ENCODE results near the gene CAVIN2.

Gene CAVIN2

DNA sequence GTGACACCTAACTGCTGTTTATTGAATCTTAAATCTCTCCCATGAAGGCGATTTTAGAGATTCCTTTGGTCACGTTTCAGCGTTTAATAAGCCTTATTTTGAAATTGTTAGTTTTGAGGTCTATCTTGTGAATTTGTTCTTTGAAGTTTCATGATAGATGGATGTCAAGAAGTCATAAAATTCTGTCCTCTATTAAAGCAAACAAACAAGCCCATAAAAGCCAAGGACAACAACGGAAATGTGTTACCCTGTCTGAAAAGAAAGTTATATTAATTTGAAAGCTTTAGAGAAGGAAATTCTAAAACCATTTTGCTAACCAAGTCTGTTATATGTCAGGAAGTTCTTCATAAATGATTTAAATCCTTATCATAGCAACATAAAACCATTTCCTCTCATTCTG, 7.0 kb upstream of the CAVIN2 start:
- Mint-ChIP-seq H3K4me3 (no peak overlapping the region), H3K4me1 (peaks cover 43% of the 10 kb centered on the region), H3K27ac (no peak overlapping the region), H3K36me3 (ENCODE audit: low read depth) (no peaks in the 10 kb centered on the region), H3K27me3 (ENCODE audit: low read depth, poor library complexity) (no peaks in the 10 kb centered on the region), H3K9me3 (no peaks in the 10 kb centered on the region)
- no peak for DNase-seq
- TF ChIP-seq, protein P1, sequence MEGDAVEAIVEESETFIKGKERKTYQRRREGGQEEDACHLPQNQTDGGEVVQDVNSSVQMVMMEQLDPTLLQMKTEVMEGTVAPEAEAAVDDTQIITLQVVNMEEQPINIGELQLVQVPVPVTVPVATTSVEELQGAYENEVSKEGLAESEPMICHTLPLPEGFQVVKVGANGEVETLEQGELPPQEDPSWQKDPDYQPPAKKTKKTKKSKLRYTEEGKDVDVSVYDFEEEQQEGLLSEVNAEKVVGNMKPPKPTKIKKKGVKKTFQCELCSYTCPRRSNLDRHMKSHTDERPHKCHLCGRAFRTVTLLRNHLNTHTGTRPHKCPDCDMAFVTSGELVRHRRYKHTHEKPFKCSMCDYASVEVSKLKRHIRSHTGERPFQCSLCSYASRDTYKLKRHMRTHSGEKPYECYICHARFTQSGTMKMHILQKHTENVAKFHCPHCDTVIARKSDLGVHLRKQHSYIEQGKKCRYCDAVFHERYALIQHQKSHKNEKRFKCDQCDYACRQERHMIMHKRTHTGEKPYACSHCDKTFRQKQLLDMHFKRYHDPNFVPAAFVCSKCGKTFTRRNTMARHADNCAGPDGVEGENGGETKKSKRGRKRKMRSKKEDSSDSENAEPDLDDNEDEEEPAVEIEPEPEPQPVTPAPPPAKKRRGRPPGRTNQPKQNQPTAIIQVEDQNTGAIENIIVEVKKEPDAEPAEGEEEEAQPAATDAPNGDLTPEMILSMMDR (IDR thresholded peaks at IDR 0.05), result no peak

GRCh38 chr2:191851158-191851557, 4.3 kb upstream of the CAVIN2 start:
- H3K4me3 Mint-ChIP-seq, result no peak overlapping the region
- TF ChIP-seq, protein P1 (IDR thresholded peaks at IDR 0.05), result no peak
- H3K36me3 Mint-ChIP-seq (ENCODE audit: low read depth), result no peaks in the 10 kb centered on the region

DNA sequence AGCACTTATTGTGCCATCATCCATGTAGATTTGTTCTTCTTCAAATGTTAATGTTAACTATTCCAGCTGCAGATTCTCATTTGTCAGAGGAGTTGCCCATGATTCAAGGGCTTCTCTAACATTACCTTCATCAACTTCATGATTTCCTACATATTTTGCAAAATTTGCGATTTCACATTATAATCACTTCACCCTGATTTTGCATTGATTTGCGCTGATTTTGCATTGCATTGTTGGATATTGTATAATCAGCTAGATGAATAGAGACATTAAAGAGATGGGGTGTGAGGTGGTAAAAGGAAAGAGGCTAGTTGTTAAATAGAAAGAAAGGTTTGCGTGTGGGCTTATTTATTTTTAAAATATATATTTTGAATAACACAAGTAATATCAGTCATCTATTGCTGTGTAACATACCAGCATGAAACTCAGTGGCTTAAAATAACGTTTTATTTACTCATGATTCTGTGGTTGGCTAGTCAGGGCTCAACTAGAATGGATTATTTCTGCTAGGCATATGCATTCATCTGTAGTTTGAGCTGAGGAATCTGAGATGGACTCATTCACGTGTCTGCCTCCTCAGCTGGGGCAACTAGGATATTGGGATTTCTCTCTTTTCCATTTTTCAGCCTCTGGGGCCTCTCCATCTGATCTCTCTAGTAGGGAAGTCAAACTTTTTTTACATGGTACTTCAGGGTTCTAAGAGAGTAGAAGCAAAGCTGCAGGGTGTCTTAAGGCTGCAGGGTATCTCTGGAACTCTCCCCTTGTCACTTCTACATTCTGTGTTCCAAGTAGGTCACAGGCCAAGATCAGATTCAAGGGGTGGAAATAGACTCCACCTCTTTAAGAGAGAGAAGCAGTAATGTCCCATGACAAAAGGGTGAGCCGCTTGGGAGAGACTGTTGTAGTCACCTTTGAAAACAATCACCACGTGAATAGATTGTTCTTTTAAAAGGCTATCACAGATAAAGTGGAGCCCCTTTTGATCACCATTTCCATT, 2.2 kb upstream of the CAVIN2 start:
- H3K36me3 Mint-ChIP-seq (ENCODE audit: low read depth), result no peaks in the 10 kb centered on the region
- H3K4me1 Mint-ChIP-seq, result peaks cover 65% of the 10 kb centered on the region
- no peaks in the 10 kb centered on the region for H3K9me3 Mint-ChIP-seq
- TF ChIP-seq, protein P1 (IDR thresholded peaks at IDR 0.05), result no peak
- H3K27ac Mint-ChIP-seq, result no peak overlapping the region
- peaks cover 2% of the 10 kb centered on the region for H3K27me3 Mint-ChIP-seq (ENCODE audit: low read depth, poor library complexity)
- no peak overlapping the region for H3K4me3 Mint-ChIP-seq
- no peak for DNase-seq

More at GRCh38 chr2:191851158-191851557, 4.3 kb upstream of the CAVIN2 start:
- no peak for DNase-seq
- Mint-ChIP-seq H3K27me3 (ENCODE audit: low read depth, poor library complexity) (peaks cover 2% of the 10 kb centered on the region), H3K27ac (no peak overlapping the region), H3K4me1 (peaks cover 59% of the 10 kb centered on the region), H3K9me3 (no peaks in the 10 kb centered on the region)

DNA sequence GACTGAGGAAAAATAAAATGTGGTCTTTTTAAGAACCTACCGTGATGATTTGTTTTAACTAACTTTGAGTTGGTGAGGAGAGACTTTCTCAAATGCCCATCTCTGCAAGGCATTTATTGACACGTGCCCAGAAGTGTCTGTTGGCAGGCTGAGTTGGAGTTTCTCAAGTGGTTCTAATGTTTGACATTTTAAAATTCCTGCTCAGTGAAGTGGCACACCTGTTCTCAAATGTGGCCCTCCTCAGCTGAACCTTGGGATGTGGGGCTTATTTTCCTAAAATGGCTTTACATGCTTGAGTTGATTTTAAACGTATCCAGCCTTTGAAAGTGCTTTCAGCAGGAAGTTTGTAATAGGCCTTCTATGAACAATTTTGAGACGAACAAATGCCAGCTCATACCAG, 876 bp upstream of the CAVIN2 start:
- TF ChIP-seq, protein P1 (IDR thresholded peaks at IDR 0.05), result no peak
- DNase-seq, result no peak
- Mint-ChIP-seq H3K27me3 (ENCODE audit: low read depth, poor library complexity) (peaks cover 2% of the 10 kb centered on the region), H3K27ac (no peak overlapping the region), H3K36me3 (ENCODE audit: low read depth) (no peaks in the 10 kb centered on the region), H3K4me3 (no peak overlapping the region), H3K9me3 (no peaks in the 10 kb centered on the region), H3K4me1 (peaks cover 52% of the 10 kb centered on the region)

- no peak for DNase-seq
- Mint-ChIP-seq H3K4me1 (peaks cover 49% of the 10 kb centered on the region), H3K36me3 (ENCODE audit: low read depth) (no peaks in the 10 kb centered on the region), H3K4me3 (no peak overlapping the region), H3K27ac (no peak overlapping the region), H3K9me3 (no peaks in the 10 kb centered on the region), H3K27me3 (ENCODE audit: low read depth, poor library complexity) (peaks cover 2% of the 10 kb centered on the region)
- TF ChIP-seq, protein P1 (IDR thresholded peaks at IDR 0.05), result no peak
These were observed 893 bp downstream of the CAVIN2 start for GRCh38 chr2:191845876-191846514.
